Measurements from ENCODE around the gene FFAR4. TPM values are rescaled to one million over a fixed set of nuclear protein-coding genes. Genes with fewer than 3 reads are reported as not detected.

FFAR4 gene
- total and polyA plus RNA-seq, 4 donors, result 0.14 to 0.28 (median 0.19) TPM

DNA sequence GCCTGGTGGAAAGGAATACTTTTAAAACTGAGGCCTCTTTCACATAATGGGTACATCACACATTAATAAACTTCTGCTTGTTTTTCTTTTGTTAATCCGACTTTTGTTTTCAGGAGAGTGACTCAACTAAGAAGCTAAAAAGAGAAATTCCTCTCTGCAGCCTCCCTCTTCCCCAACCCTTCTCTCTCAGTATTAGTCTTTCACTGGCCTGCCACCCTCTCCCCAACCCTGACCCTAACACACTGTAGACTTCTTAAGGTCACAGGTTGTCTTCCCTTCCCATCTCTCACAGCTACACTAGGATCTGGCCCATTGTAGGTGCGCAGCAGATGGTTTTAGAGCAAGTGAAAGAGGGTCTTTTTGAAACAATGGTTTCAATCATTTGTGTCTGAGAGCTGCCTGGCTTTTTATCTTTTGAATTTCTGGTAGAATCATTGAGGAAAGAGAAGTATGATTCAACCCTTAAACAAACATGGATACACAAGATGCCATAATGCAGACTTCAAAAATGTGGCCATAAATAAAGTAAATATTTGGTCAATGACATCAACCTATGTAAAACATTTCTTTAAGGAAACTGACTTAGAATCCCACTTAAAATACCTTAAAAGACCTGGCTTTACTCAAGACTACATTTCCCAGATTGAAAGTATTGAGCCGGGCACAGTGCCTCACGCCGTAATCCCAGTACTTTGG, 17.9 kb upstream of the FFAR4 start:
- no peaks in the 10 kb centered on the region for H3K27me3 ChIP-seq (ENCODE audit: control insufficient read depth in 4 of 4, insufficient read depth in 4 of 4, low read length in 3 of 4)
- H3K4me3 ChIP-seq (ENCODE audit: low read depth in 1 of 3, low read length in 3 of 3), result no peak overlapping the region
- WGBS, result 86% methylated on average over 5 of the region's 5 CpGs
- H3K27ac ChIP-seq (ENCODE audit: low read depth in 1 of 2, low read length in 2 of 2), result no peak overlapping the region
- no peaks in the 10 kb centered on the region for H3K9me3 ChIP-seq (ENCODE audit: control insufficient read depth in 4 of 4, low read length in 3 of 4)
- no peak overlapping the region for H3K9ac ChIP-seq (ENCODE audit: low read depth in 1 of 2, low read length in 2 of 2)
- peaks cover 0 to 1% (median 0%) of the 10 kb centered on the region in 4 donors for H3K4me1 ChIP-seq (ENCODE audit: control insufficient read depth in 4 of 4, insufficient read depth in 4 of 4, low read length in 3 of 4)
- no peak for DNase-seq (ENCODE audit: low spot score)
- TF ChIP-seq HNF4G (IDR thresholded peaks at IDR 0.05), result no peak
- no peak for TF ChIP-seq FOXA2 (IDR thresholded peaks at IDR 0.05)
- TF ChIP-seq TAF1 (conservative IDR thresholded peaks at IDR 0.05), result no peak
- no peak for TF ChIP-seq JUND (IDR thresholded peaks at IDR 0.05)
- no peak for TF ChIP-seq HNF4A (conservative IDR thresholded peaks at IDR 0.05)
- no peak for TF ChIP-seq NR2F2 (IDR thresholded peaks at IDR 0.05)
- TF ChIP-seq, protein P1, sequence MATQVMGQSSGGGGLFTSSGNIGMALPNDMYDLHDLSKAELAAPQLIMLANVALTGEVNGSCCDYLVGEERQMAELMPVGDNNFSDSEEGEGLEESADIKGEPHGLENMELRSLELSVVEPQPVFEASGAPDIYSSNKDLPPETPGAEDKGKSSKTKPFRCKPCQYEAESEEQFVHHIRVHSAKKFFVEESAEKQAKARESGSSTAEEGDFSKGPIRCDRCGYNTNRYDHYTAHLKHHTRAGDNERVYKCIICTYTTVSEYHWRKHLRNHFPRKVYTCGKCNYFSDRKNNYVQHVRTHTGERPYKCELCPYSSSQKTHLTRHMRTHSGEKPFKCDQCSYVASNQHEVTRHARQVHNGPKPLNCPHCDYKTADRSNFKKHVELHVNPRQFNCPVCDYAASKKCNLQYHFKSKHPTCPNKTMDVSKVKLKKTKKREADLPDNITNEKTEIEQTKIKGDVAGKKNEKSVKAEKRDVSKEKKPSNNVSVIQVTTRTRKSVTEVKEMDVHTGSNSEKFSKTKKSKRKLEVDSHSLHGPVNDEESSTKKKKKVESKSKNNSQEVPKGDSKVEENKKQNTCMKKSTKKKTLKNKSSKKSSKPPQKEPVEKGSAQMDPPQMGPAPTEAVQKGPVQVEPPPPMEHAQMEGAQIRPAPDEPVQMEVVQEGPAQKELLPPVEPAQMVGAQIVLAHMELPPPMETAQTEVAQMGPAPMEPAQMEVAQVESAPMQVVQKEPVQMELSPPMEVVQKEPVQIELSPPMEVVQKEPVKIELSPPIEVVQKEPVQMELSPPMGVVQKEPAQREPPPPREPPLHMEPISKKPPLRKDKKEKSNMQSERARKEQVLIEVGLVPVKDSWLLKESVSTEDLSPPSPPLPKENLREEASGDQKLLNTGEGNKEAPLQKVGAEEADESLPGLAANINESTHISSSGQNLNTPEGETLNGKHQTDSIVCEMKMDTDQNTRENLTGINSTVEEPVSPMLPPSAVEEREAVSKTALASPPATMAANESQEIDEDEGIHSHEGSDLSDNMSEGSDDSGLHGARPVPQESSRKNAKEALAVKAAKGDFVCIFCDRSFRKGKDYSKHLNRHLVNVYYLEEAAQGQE (IDR thresholded peaks at IDR 0.05), result no peak
- no peak for TF ChIP-seq FOXA1 (IDR thresholded peaks at IDR 0.05)
- TF ChIP-seq, protein P2, sequence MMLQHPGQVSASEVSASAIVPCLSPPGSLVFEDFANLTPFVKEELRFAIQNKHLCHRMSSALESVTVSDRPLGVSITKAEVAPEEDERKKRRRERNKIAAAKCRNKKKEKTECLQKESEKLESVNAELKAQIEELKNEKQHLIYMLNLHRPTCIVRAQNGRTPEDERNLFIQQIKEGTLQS (IDR thresholded peaks at IDR 0.05), result no peak
- TF ChIP-seq, protein P3, sequence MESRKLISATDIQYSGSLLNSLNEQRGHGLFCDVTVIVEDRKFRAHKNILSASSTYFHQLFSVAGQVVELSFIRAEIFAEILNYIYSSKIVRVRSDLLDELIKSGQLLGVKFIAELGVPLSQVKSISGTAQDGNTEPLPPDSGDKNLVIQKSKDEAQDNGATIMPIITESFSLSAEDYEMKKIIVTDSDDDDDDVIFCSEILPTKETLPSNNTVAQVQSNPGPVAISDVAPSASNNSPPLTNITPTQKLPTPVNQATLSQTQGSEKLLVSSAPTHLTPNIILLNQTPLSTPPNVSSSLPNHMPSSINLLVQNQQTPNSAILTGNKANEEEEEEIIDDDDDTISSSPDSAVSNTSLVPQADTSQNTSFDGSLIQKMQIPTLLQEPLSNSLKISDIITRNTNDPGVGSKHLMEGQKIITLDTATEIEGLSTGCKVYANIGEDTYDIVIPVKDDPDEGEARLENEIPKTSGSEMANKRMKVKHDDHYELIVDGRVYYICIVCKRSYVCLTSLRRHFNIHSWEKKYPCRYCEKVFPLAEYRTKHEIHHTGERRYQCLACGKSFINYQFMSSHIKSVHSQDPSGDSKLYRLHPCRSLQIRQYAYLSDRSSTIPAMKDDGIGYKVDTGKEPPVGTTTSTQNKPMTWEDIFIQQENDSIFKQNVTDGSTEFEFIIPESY (IDR thresholded peaks at IDR 0.05), result no peak
- TF ChIP-seq GABPA (IDR thresholded peaks at IDR 0.05 in 1 of 2, conservative IDR thresholded peaks at IDR 0.05 in 1 of 2), result no peak
- TF ChIP-seq RXRA (IDR thresholded peaks at IDR 0.05), result no peak
- no peak for TF ChIP-seq EGR1 (IDR thresholded peaks at IDR 0.05; ENCODE audit: low read depth in 2 of 2)
- TF ChIP-seq YY1 (IDR thresholded peaks at IDR 0.05), result no peak
- TF ChIP-seq, protein P4, sequence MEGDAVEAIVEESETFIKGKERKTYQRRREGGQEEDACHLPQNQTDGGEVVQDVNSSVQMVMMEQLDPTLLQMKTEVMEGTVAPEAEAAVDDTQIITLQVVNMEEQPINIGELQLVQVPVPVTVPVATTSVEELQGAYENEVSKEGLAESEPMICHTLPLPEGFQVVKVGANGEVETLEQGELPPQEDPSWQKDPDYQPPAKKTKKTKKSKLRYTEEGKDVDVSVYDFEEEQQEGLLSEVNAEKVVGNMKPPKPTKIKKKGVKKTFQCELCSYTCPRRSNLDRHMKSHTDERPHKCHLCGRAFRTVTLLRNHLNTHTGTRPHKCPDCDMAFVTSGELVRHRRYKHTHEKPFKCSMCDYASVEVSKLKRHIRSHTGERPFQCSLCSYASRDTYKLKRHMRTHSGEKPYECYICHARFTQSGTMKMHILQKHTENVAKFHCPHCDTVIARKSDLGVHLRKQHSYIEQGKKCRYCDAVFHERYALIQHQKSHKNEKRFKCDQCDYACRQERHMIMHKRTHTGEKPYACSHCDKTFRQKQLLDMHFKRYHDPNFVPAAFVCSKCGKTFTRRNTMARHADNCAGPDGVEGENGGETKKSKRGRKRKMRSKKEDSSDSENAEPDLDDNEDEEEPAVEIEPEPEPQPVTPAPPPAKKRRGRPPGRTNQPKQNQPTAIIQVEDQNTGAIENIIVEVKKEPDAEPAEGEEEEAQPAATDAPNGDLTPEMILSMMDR (IDR thresholded peaks at IDR 0.05; ENCODE audit: low read depth, low read length, missing input control), result no peak
- no peak for TF ChIP-seq RAD21 (IDR thresholded peaks at IDR 0.05)
- TF ChIP-seq, protein P5, sequence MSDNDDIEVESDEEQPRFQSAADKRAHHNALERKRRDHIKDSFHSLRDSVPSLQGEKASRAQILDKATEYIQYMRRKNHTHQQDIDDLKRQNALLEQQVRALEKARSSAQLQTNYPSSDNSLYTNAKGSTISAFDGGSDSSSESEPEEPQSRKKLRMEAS (IDR thresholded peaks at IDR 0.05), result no peak
- no peak for TF ChIP-seq SP1 (IDR thresholded peaks at IDR 0.05)
- H3K36me3 ChIP-seq (ENCODE audit: control insufficient read depth in 4 of 4, insufficient read depth in 3 of 4, low read depth in 1 of 4, low read length in 3 of 4), result no peaks in the 10 kb centered on the region

All from liver (tissue), 9 donors.